Stimulated activated memory B cell treated with anti-CD40 and anti-IgM and Interleukin-4, amounts not matched to agents 10 μg/mL and 1 μg/mL and 100 μg/mL, for 72 hours (primary cell): ENCODE measurements around the gene RBFOX1.

Experiments used
- ATAC-seq: fragments of 150-1000 bp; cut with Tn5 transposase; 2 replicates; pipeline ENCODE4 v1.10.0; 2021
- H3K27ac Mint-ChIP-seq: one replicate; pipeline ENCODE4 v1.8.0; 2022; ENCODE audit warnings: mild to moderate bottlenecking, mixed read lengths
- H3K27me3 Mint-ChIP-seq: one replicate; pipeline ENCODE4 v1.8.0; 2022; ENCODE audit warnings: mixed read lengths
- H3K36me3 Mint-ChIP-seq: one replicate; pipeline ENCODE4 v1.8.0; 2022; ENCODE audit warnings: mixed read lengths
- H3K4me1 Mint-ChIP-seq: one replicate; pipeline ENCODE4 v1.8.0; 2022; ENCODE audit warnings: mixed read lengths
- H3K4me3 Mint-ChIP-seq: one replicate; pipeline ENCODE4 v1.8.0; 2022; ENCODE audit warnings: mild to moderate bottlenecking, moderate library complexity, mixed read lengths
- H3K9me3 Mint-ChIP-seq: one replicate; pipeline ENCODE4 v1.8.0; 2022; ENCODE audit warnings: mixed read lengths

RBFOX1 gene

GRCh38 chr16:7376227-7376626 is 43.6 kb downstream of the RBFOX1 start:
- no peak overlapping the region for H3K4me3 Mint-ChIP-seq
- no peak for ATAC-seq
- H3K27me3 Mint-ChIP-seq, result no peaks in the 10 kb centered on the region
- H3K36me3 Mint-ChIP-seq, result no peaks in the 10 kb centered on the region
- H3K4me1 Mint-ChIP-seq, result no peaks in the 10 kb centered on the region
- no peak overlapping the region for H3K27ac Mint-ChIP-seq
- peaks cover 10% of the 10 kb centered on the region for H3K9me3 Mint-ChIP-seq

DNA sequence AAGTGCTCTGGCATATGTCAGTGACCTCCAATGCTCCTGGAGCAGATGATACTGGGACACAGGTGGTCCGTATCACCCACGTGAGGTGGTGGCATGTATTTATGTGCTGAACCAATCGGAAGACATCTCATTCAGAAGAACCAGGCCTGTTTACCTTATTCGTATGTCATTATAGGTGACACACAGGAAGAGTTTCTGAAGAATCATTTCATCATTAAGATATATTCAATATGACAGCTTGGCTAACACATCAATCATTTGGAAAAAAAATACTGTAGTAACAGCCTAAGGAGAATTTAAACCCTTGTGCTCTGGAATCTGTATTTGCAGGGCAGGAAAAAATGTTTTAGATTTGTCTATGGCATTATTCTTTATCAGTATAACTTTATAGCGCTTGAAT is 44.6 kb downstream of the RBFOX1 start:
- H3K9me3 Mint-ChIP-seq, result peaks cover 10% of the 10 kb centered on the region
- ATAC-seq, result no peak
- no peak overlapping the region for H3K4me3 Mint-ChIP-seq
- H3K4me1 Mint-ChIP-seq, result no peaks in the 10 kb centered on the region
- H3K27ac Mint-ChIP-seq, result no peak overlapping the region
- H3K27me3 Mint-ChIP-seq, result no peaks in the 10 kb centered on the region
- H3K36me3 Mint-ChIP-seq, result no peaks in the 10 kb centered on the region

DNA sequence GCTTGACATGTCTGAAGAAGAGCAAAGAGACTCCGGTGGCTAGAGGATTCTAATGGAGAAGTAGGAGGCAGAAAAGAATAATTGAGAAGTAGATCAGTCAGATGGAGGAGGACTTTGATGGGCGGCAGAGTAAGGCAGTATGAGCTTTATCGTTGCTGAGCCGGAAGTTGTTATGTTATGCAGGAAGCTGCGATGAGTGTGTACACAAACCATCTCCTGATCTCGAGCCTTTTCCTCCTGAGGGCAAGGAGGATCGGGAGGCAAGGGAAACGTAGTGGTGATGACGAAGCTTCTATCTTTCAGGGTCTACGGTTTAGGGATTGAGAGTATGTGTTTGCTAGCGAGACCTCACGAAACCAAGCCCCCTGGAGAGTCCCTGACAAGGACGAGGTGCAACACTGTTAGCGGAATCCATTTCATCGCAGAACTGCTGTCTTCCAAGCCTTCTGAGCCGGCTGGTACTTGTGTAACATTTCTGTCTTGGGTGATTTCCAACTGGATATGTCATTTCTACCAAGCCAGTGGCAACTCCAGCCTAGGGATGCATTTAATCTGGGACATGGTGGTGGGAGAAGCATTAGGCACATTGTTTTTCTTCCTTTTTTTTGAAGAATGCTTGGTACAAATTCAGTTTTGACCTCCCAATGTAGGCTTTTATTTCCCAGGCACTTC is 45.5 kb downstream of the RBFOX1 start:
- H3K4me1 Mint-ChIP-seq, result no peaks in the 10 kb centered on the region
- H3K27me3 Mint-ChIP-seq, result no peaks in the 10 kb centered on the region
- H3K4me3 Mint-ChIP-seq, result no peak overlapping the region
- peaks cover 8% of the 10 kb centered on the region for H3K9me3 Mint-ChIP-seq
- H3K36me3 Mint-ChIP-seq, result no peaks in the 10 kb centered on the region
- ATAC-seq, result no peak
- no peak overlapping the region for H3K27ac Mint-ChIP-seq

DNA sequence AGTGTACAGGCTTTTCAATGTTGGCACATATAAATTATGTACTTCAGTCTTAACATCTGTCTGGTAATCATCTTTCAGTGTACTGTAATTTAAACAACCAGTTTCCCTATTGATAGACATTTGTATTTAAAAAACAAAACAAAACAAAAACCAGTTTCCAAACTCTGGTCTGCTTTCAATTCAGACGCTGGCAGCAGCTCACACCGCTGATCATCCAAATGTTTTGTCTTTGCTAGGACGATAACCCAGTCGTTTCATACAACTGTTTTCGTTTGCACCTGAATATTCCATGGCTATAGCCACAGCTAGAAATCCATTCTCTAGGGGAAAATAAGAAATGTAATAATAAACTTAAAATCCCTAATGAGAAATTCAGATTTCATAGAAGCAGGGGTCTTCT is 47.8 kb downstream of the RBFOX1 start:
- Mint-ChIP-seq H3K4me1 (no peaks in the 10 kb centered on the region), H3K27me3 (no peaks in the 10 kb centered on the region), H3K9me3 (peaks cover 12% of the 10 kb centered on the region), H3K4me3 (no peak overlapping the region), H3K27ac (no peak overlapping the region), H3K36me3 (no peaks in the 10 kb centered on the region)
- no peak for ATAC-seq

DNA sequence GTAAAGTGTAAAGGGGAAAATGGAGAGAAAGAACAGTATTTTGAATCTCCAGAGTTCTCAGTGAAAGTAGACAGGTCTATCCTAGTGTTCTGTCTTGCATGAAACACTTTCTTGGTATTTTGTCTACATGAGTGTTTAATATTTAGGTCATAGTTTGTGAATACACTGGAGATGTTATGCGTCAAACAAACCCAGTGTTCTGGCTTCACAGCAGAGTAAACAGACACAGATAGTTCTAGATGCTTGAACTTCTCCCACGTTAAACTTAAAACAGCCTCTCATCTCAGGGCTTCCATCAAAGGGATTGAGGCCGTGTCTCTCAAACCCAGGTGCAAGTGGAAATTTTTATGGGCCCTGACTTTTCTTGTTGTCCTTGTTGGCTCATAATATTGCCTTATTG is 48.3 kb downstream of the RBFOX1 start:
- H3K4me3 Mint-ChIP-seq, result no peak overlapping the region
- H3K27me3 Mint-ChIP-seq, result no peaks in the 10 kb centered on the region
- ATAC-seq, result no peak
- no peak overlapping the region for H3K27ac Mint-ChIP-seq
- H3K4me1 Mint-ChIP-seq, result no peaks in the 10 kb centered on the region
- peaks cover 12% of the 10 kb centered on the region for H3K9me3 Mint-ChIP-seq
- H3K36me3 Mint-ChIP-seq, result no peaks in the 10 kb centered on the region

- H3K36me3 Mint-ChIP-seq, result no peaks in the 10 kb centered on the region
- no peak overlapping the region for H3K27ac Mint-ChIP-seq
- no peak overlapping the region for H3K4me3 Mint-ChIP-seq
- peaks cover 12% of the 10 kb centered on the region for H3K9me3 Mint-ChIP-seq
- no peaks in the 10 kb centered on the region for H3K4me1 Mint-ChIP-seq
- no peak for ATAC-seq
- H3K27me3 Mint-ChIP-seq, result no peaks in the 10 kb centered on the region
These were observed 49.0 kb downstream of the RBFOX1 start for GRCh38 chr16:7381671-7382070.

DNA sequence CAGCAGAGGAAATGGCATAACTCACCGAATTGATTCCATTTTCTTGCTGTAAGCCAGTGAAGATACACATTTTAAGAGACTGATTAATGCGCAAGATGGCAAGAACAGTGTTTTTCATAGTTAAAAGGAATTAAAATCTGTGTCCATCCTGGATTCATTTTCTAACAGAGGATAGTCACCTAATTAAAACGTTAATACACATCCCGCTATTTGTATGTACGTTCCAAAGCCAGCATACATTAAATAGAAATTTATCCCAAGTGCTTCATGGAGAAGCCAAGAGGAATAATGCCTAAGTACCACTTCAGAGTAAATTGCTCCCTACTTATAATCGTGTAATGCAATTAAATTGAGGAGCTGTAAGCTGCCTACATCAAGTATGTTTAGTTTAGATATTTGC is 49.9 kb downstream of the RBFOX1 start:
- Mint-ChIP-seq H3K27ac (no peak overlapping the region), H3K4me1 (no peaks in the 10 kb centered on the region), H3K27me3 (no peaks in the 10 kb centered on the region), H3K4me3 (no peak overlapping the region), H3K9me3 (peaks cover 12% of the 10 kb centered on the region), H3K36me3 (no peaks in the 10 kb centered on the region)
- ATAC-seq, result no peak

DNA sequence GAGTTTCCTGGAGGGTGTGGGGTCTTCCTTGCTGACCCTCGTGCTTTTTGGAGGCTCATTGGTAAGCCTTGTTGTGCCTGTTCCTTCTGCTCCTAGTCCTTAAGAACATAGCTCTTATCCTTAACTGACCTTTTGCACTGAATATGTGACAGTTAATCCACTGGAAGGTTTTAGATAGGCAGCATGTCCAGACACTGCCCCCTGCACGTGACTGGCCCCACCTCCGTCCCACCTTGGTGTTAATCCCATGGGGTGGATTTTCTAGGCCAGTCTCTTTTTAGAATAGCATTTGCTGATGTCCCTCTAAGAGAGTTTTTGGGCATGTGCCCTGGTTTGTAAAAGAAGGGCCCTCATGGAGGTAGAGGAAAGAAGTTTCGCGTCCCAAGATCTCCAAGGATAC is 58.3 kb downstream of the RBFOX1 start:
- H3K27ac Mint-ChIP-seq, result no peak overlapping the region
- no peak overlapping the region for H3K4me3 Mint-ChIP-seq
- ATAC-seq, result no peak
- no peaks in the 10 kb centered on the region for H3K4me1 Mint-ChIP-seq
- H3K36me3 Mint-ChIP-seq, result no peaks in the 10 kb centered on the region
- peaks cover 14% of the 10 kb centered on the region for H3K9me3 Mint-ChIP-seq
- no peaks in the 10 kb centered on the region for H3K27me3 Mint-ChIP-seq

- Mint-ChIP-seq H3K9me3 (peaks cover 14% of the 10 kb centered on the region), H3K4me3 (no peak overlapping the region), H3K36me3 (no peaks in the 10 kb centered on the region)
These were observed 59.0 kb downstream of the RBFOX1 start for GRCh38 chr16:7391694-7392093.

GRCh38 chr16:7392206-7392605 is 59.6 kb downstream of the RBFOX1 start:
- no peak overlapping the region for H3K27ac Mint-ChIP-seq
- H3K9me3 Mint-ChIP-seq, result peaks cover 14% of the 10 kb centered on the region
- no peaks in the 10 kb centered on the region for H3K4me1 Mint-ChIP-seq
- ATAC-seq, result no peak
- no peaks in the 10 kb centered on the region for H3K27me3 Mint-ChIP-seq
- H3K36me3 Mint-ChIP-seq, result no peaks in the 10 kb centered on the region
- no peak overlapping the region for H3K4me3 Mint-ChIP-seq

More at GRCh38 chr16:7391694-7392093, 59.0 kb downstream of the RBFOX1 start:
- no peak for ATAC-seq
- Mint-ChIP-seq H3K4me1 (no peaks in the 10 kb centered on the region), H3K27ac (no peak overlapping the region), H3K27me3 (no peaks in the 10 kb centered on the region)

GRCh38 chr16:7393680-7394079 is 61.0 kb downstream of the RBFOX1 start:
- Mint-ChIP-seq H3K4me3 (no peak overlapping the region), H3K27me3 (no peaks in the 10 kb centered on the region)
- ATAC-seq, result no peak

DNA sequence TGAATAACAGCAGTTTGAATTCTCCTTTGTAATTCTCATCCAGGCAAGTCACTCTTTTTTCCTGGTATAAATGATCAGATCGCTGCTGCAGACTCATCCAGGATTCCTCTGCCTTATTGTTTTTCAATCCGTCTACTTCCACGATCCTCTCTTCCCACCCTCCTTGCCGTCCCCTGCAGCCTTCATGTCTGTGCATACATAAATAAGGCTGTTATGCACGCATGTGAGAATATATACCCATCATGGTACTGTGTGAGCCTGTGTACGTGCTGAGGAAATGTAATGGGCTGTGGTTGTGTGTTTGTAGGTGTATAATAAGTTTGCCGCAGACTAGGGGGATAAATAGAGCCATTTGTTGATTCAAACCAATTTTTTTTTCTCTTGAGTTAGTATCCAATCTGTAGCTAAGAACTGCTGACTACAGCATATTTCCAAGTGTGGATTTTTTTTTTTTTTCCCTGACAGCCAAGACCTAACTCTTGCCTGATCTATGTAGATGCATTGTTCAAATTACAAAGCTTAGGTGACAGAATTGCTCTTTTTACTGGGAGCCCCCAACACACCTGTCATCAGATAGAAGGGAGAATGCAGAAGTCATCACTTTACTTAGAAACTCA is 62.2 kb downstream of the RBFOX1 start:
- no peaks in the 10 kb centered on the region for H3K36me3 Mint-ChIP-seq
- no peak overlapping the region for H3K4me3 Mint-ChIP-seq
- no peaks in the 10 kb centered on the region for H3K27me3 Mint-ChIP-seq
- ATAC-seq, result no peak
- no peaks in the 10 kb centered on the region for H3K4me1 Mint-ChIP-seq
- H3K9me3 Mint-ChIP-seq, result peaks cover 12% of the 10 kb centered on the region
- H3K27ac Mint-ChIP-seq, result no peak overlapping the region

More at GRCh38 chr16:7393680-7394079, 61.0 kb downstream of the RBFOX1 start:
- peaks cover 14% of the 10 kb centered on the region for H3K9me3 Mint-ChIP-seq
- H3K27ac Mint-ChIP-seq, result no peak overlapping the region
- no peaks in the 10 kb centered on the region for H3K36me3 Mint-ChIP-seq
- H3K4me1 Mint-ChIP-seq, result no peaks in the 10 kb centered on the region

GRCh38 chr16:7397901-7398300 is 65.3 kb downstream of the RBFOX1 start:
- H3K4me1 Mint-ChIP-seq, result no peaks in the 10 kb centered on the region
- H3K27me3 Mint-ChIP-seq, result no peaks in the 10 kb centered on the region
- no peak for ATAC-seq
- no peaks in the 10 kb centered on the region for H3K36me3 Mint-ChIP-seq
- H3K4me3 Mint-ChIP-seq, result no peak overlapping the region
- peaks cover 8% of the 10 kb centered on the region for H3K9me3 Mint-ChIP-seq
- H3K27ac Mint-ChIP-seq, result no peak overlapping the region

DNA sequence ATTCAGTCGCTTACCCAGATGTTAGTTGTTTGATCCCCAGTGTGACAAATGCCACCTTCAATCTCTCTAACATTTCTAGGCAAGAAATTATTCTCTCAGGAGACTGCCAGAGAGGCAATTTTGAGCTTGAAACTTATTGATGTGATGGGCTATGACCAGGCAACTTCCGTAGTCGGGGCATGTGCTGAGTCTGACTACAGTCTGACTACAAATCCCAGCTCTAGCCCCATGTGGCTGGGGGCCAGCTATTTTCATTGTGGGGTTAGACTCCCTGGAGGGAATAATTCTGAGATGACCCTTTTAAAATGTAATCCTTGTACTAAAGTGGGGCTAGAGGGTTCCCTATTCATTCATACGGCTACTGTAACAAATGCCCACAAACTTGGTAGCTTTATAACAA is 65.9 kb downstream of the RBFOX1 start:
- ATAC-seq, result no peak
- no peaks in the 10 kb centered on the region for H3K36me3 Mint-ChIP-seq
- peaks cover 10% of the 10 kb centered on the region for H3K9me3 Mint-ChIP-seq
- no peaks in the 10 kb centered on the region for H3K27me3 Mint-ChIP-seq
- H3K4me1 Mint-ChIP-seq, result no peaks in the 10 kb centered on the region
- no peak overlapping the region for H3K4me3 Mint-ChIP-seq
- no peak overlapping the region for H3K27ac Mint-ChIP-seq

- Mint-ChIP-seq H3K36me3 (no peaks in the 10 kb centered on the region), H3K27me3 (no peaks in the 10 kb centered on the region), H3K27ac (no peak overlapping the region), H3K4me1 (no peaks in the 10 kb centered on the region), H3K4me3 (no peak overlapping the region), H3K9me3 (peaks cover 10% of the 10 kb centered on the region)
- ATAC-seq, result no peak
These were observed 66.7 kb downstream of the RBFOX1 start for GRCh38 chr16:7399296-7399695.

DNA sequence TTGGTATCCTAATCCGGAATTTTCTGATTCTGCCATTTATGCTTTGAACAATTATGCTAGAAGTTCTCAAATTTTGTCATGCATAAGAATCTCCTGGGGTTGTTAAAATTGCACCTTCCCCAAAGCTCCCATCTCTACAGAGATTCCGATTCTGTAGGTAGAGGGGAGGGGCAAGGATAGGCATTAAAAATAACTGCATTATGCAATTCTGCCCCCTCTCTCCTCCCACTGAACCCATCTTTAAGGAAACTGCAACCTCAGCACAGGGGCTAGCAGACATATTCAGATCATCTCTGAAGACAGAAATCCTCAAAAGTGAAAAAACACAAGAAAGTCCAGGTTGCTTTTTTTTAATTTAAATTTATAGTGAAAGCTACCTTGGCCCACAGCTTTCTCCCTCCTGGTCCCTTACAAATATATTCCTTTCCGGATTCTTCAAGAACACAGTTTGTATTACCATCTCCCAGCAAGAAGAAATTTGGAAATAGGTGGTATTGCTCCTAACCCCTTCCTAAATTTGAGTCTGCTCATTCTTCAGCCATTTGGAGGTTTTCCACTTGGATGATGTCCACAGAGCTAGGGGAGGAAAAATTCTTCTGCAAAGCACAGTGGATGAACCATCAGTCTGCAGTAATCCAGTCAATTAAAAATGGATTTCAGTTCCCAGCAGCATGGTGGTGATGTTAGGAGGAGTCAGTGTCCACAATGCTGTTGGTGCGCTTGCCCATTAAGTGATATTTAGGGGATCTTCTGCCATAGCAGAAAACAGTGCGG is 67.7 kb downstream of the RBFOX1 start:
- Mint-ChIP-seq H3K36me3 (no peaks in the 10 kb centered on the region), H3K27me3 (no peaks in the 10 kb centered on the region), H3K4me3 (no peak overlapping the region), H3K9me3 (peaks cover 3% of the 10 kb centered on the region), H3K27ac (no peak overlapping the region), H3K4me1 (no peaks in the 10 kb centered on the region)
- ATAC-seq, result no peak
